Activated gamma-delta T cell (primary cell): Measurements from ENCODE around the gene ENTREP1.
"Not testable (repeated sequence)": the region's sequence is repeated elsewhere in the genome, so short reads cannot be mapped to it uniquely, and the experiment has no call there.

Source experiments
- DNase-seq: peaks from one replicate; lab custom pipeline; 2025; lab: John Stamatoyannopoulos, UW

ENTREP1 gene

DNA sequence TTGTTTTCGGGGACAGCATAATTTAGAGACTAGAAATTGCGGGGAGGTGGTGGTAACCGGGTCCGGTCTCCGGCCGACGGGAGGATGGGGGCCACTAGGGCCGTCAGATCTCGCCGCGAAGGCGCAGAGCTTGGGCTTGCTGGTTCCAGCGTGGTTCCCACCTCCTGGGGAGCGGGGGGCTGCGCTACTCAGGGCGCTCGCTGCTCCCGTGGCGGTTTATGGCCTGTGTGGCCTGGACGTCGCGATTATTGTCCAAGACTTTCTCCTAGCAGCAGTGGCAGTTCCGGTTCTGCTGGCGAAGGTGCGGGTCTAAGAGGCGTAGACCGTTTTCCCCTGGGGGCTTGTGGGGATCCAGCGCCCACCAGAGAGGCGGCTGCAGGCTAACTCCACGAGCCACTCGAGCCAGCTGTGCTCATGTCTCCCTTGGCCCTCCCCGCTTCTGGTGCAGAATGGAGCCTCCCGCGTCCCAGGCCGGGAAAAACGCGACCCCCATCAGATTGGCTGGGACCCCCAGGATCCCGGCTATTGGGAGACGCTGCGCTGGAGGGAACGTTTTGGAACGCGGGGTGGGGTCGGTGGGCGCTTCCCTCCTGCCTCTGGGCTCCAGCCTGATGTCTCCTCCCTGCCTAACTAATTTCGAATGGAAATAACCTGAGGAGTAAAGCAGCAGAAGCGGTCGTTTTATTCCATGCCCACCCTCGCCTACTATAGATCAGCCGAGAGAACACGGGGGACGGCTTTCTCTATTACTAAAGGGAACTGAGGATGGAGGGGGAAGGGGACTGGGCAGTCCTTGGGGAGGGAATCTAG is 87.1 kb downstream of the ENTREP1 start:
- DNase-seq: no peak

DNA sequence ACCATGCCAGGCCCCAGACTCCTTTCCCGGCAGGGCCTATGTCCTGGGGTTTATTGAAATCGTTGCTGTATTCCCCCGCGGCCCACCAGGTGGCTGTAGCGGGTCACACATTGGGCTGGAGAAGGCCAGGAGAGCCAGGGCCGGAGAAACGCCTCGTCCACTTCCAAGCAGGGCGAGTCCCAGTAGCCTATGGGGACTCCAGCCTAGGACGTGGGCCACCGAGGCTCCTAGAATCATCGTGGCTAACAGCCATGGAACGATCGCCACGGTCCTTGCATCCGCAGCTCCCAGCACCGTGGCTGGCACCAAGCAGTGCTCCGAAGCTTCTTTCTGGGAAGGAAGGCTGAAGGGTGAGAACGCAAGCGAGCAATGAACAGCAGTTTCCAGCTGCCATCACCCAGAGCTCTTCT is 87.7 kb downstream of the ENTREP1 start:
- DNase-seq: no peak

DNA sequence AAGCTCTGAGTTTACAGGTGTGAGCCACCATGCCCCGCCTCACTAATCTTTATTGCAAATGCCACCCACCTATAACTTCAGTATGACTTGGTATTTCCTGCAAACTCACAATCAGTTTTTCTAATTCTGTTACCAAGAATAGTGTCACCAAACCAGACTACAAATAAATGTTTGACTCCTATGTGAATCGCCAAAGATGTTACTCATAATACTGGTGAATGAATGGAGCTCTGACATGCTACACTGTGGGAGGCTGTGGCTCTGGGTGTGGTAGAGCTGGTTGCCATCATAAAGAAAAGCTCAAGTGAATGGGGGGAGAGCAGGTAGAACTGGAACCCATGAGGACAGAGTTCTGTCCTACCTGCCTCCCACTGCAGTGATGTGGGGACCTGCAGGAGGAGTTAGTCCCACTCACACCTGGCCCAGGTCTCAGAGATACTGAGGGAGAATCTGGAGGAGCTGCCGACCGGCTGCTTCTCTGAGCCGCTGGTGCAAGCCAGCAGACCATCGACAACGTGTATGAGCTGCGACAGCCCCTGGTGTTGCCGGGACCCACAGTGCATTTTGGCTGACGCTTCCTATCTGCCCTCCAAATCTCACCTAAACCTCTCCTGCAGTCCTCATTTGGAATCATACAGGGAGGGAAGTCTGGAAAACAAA is 95.7 kb downstream of the ENTREP1 start:
- no peak for DNase-seq

DNA sequence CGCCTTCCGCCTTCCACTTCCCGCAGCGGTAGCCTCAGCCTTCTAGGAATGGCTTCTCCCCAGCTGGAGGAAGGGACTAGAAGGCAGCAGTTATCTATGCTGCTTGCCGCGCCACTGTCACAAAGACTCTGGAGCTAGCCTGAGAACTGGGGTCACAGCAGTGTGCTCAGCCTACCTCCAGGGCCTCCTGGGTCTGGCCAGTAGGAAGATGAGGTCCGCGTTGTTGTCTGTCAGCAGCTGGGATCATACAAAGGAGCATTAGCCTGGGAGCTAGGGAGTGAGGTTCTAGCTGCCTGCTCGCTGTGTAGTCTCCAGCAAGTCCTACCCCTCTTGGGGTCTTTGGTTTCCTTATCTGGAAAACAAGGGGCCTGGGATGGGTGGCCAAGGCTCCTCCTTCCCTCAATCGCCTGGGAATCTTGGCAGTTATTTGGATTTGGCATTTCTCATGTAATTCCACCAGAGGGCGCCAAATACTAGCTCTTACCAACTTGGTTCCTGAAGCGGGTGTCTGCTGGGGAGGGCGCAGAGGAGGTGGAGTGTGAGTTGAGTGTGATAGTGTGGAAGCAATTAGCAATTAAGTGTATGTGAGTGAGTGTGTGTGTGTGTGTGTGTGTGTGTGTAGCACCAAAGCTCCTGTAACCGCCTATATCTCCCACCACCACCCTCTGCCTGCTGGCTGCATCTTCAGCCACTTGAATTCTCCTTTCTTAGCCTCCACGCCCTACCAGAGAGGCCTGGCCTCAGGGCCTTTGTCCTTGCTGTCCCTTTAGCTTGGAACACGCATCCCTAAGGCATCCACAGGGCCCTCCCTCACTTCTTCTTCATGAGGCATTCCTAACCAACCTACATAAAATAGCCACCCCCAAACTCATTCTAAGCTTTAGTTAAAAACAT is 97.1 kb downstream of the ENTREP1 start:
- DNase-seq: no peak

DNA sequence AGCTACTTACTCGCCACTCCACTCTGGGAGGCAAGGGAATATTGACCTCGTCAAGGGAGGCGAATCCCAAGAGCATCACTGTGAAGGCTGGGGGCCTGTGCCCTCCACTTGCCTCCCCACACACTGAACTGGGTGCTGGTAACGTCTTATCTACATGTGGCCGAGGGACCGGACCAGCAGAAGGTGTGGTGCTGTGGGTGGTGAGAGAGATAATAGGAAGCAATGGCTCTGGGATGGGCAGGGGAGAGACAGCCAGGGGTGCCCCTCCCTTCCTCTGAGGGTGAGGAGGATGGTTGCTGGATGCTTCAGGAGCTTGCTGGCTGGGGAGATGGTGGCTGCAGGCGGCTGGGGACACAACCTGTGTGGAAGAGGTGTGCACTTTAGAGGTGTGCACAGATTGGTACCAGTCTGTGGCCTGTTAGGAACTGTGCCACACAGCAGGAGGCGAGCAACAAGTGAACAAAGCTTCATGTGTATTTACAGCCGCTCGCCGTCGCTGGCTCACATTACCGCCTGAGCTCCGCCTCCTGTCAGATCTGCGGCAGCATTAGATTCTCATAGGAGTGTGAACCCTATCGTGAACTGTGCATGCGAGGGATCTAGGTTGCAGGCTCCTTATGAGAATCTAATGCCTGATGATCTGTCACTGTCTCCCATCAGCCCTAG is 100.3 kb downstream of the ENTREP1 start:
- no peak for DNase-seq

DNA sequence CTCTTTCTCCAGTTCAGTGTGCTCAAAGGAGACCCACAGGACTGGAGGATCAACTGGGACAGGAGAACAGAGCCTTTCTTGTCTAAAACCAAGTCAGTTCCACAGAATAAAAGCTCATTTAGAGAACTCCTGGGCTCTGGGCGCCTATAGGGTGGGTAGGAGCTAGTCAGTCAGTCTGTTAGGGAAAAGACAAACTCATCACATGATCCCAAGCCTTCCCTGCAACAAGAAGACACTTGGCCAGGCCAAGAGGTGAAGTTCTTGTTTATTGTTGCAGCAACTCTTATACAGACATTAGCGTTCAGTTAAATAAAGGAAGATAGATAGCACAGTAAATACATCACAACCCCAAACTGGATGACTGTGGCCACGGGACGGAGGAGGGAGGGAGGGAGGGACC is 102.3 kb downstream of the ENTREP1 start:
- no peak for DNase-seq

DNA sequence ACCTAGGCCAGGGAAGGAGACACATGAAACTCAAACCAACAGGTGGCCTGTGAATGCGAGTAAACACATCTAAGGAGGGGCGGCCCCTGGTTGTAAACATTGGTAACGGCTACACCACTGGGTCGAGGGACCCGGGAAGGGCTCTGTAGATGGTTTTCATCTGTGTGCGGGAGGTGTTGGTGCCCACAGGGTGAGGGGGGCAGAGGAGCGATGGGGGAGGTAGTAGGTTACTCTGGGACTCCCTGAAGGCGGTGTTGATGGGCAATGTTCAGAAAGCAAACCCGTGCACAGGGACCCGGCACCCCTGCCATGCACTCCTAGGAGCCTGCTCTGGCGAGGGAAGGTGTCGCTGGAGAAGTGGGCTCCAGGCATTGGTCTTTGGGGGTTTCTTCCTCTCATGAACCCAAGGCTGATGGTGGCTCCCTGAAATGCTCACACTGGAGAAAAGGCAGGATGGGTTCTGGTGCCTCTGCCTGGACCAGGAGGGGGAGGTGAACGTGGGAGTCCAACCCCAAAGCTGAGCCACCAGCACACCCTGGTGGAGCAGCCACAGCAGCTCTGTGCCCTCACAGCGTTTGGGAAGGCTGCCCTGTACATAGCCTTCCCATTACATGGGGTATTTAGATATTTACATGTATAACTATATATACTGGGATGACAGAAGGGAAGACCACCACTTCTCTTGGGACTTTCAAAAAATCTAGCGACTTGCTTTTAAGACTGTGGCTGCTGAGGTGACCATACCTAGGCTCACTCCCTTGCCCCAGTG is 103.2 kb downstream of the ENTREP1 start:
- DNase-seq: no peak

DNA sequence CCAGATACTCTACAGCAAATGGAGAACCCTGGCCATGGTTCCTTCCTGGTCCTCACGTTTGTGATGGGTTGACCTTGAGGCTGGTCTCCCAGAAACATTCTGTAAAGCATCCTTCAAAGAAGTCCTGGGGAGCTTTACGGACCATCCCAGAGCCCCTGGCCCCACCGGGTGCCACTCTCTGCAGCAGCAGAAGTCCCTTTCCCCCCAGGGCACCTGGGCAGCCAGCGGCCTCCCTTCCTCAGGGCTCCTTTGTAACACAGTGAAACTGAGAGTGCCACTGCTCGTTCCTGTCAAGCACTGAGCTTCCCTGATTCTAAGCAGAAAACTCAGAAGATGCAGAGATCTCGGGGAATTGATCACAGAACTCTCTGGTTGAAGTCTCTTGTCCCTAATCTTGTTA is 104.3 kb downstream of the ENTREP1 start:
- no peak for DNase-seq

DNA sequence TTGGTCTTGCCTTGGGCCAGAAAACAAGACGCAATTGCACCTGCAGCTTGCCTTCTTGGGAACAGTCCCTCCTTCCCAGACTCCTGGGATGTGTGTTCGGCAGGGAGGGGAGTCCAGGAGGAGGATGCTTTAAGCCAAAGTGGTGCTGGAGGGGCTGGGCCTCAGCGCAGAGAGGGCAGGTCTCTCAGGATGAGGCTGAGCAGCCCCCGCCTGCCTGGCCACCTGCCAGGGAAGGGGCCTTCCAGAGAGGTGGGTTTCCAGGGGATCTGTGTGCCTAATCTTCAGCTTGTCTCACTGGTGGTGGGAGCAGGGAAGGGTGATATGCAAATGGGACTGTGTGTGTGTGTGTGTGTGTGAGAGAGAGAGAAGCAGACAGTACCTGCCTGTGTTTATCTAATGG is 105.2 kb downstream of the ENTREP1 start:
- DNase-seq: no peak

DNA sequence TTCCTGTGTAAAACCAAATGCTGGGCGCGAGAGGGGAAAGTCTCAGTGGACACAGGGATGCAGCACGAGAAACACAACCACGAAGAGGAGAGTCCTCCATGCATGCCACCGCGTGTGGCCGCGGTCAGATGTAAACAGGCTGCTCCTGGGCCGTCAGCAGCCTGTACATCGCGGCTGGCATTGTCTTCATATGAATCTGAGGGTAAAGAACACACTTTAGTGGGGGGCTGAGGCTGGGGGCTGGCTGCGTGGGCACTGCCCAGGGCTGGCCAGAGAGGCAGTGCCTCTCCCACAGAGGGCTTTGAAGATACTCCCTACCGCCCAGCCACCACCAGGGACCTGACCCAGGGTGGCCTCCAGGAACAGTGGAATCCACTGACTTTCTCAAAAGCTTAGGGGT is 106.2 kb downstream of the ENTREP1 start:
- DNase-seq: no peak

DNA sequence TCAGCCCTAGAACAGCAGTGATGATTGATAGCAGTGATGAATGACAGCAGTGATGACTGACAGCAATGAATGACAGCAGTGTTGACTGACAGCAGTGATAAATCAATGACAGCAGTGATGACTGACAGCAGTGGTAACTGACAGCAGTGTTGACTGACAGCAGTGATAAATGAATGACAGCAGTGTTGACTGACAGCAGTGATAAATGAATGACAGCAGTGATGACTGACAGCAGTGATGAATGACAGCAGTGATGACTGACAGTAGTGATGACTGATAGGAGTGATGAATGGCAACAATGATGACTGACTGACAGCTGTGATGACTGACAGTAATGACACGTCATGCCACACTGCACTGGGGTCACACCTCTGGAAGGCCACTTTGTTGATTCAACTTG is 106.8 kb downstream of the ENTREP1 start:
- no peak for DNase-seq

DNA sequence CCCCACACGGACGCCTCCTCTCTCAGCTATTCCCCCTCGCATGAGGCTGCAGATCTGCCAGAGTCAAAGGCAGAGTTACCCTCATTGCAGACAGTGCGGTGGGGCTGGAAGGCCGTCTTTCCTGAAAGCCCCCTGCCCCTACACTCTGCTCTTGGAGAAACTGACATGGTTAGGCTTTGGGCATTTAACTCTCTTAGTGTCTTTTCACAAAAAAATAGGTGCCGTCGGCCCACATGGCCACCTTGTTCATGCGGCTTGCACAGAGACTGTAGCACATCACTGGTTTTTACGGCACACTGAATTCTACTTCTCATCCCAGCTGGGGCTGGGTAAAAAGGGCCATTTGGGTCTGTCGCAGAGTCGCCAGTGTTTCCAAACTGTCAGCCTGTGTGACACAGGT is 107.6 kb downstream of the ENTREP1 start:
- DNase-seq: no peak

DNA sequence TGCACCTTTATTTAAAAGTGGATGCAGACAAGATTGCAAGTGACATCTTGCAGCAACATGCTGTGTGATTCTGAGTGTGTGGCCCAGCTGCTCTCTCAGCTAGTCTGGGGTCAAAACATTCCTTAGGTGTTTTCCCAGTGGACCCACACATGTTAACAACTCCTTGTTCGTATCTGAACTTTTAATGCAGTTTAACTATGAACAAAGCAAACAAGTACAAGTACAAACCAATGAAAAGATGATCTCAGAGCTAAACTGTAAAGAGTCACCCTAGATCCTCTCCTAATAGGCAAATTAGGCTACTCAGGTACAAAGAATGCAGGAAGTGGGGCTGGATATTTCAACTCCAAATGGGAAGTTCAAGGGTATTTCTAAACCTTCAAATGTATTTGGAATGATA is 108.4 kb downstream of the ENTREP1 start:
- no peak for DNase-seq

DNA sequence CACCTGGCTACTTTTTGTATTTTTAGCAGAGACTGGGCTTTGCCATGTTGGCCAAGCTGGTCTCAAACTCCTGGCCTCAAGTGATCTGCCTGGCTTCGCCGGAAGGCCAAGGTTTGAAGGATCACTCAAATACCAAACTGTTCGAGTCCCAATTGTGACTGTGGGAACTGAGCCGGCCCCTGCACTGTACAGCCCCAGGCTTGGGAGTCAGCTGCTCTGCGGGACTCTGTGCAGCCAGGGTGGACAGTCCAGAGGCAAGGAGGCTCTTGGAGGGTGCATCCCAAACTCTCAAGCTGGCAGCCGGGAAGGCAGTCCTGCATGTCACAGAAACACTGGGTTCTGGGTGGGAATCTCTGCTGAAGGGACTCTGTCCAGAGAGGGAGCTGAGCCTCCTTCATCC is 109.0 kb downstream of the ENTREP1 start:
- DNase-seq: no peak

DNA sequence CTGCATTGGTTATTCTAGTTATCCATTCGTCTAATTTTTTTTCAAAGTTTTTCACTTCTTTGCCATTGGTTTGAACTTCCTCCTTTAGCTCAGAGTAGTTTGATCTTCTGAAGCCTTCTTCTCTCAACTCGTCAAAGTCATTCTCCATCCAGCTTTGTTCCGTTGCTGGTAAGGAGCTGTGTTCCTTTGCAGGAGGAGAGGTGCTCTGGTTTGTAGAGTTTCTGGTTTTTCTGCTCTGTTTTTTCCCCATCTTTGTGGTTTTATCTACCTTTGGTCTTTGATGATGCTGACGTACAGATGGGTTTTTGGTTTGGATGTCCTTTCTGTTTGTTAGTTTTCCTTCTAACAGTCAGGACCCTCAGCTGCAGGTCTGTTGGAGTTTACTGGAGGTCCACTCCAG is 114.6 kb downstream of the ENTREP1 start:
- DNase-seq: not testable (repeated sequence)

DNA sequence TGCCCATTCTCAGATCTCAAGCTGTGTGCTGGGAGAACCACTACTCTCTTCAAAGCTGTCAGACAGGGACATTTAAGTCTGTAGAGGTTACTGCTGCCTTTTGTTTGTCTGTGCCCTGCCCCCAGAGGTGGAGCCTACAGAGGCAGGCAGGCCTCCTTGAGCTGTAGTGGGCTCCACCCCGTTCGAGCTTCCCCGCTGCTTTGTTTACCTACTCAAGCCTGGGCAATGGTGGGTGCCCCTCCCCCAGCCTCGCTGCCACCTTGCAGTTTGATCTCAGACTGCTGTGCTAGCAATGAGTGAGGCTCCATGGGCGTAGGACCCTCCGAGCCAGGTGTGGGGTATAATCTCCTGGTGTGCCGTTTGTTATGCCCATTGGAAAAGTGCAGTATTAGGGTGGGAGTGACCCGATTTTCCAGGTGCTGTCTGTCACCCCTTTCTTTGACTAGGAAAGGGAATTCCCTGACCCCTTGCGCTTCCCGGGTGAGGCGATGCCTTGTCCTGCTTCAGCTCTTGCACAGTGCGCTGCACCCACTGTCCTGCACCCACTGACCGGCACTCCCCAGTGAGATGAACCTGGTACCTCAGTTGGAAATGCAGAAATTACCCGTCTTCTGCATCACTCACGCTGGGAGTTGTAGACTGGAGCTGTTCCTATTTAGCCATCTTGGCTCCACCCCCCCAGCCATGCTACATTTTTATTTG is 115.4 kb downstream of the ENTREP1 start:
- DNase-seq: not testable (repeated sequence)
